Kidney (tissue), 14 donors: ENCODE data around the gene PHC1. TPM values are rescaled to one million over a fixed set of nuclear protein-coding genes. Genes with fewer than 3 reads are reported as not detected.
"Not testable (repeated sequence)": the region's sequence is repeated elsewhere in the genome, so short reads cannot be mapped to it uniquely, and the experiment has no call there.

ENCODE experiments used
- DNase-seq, 5 donors: peaks; one replicate each; pipeline ENCODE4 v3.0.0-alpha.2; 2013 to 2020
- FAIRE-seq: peaks from 2 replicates; lab custom pipeline; 2012; peaks lifted over from hg19 to GRCh38; lab: Jason Lieb, UNC
- H3K27ac ChIP-seq, 2 donors: one replicate each; pipeline ENCODE4 v1.7.0; 2013; ENCODE audit warnings: low read depth in 2 of 2, low read length in 2 of 2, inconsistent platforms in 1 of 2
- H3K27me3 ChIP-seq: one replicate; pipeline ENCODE4 v1.7.1; 2013; ENCODE audit warnings: low read length, inconsistent platforms; ENCODE audit not compliant: control insufficient read depth, insufficient read depth
- H3K36me3 ChIP-seq, 3 donors: one replicate each; pipeline versions ENCODE4 v1.7.0 to v1.7.1; 2013; ENCODE audit warnings: low read length in 3 of 3, control low read depth in 1 of 3, inconsistent platforms in 1 of 3; ENCODE audit not compliant: insufficient read depth in 3 of 3, control insufficient read depth in 2 of 3
- H3K4me1 ChIP-seq, 3 donors: one replicate each; pipeline versions ENCODE4 v1.7.0 to v1.7.1; 2013; ENCODE audit warnings: low read length in 3 of 3, inconsistent platforms in 1 of 3, low read depth in 1 of 3; ENCODE audit not compliant: control insufficient read depth in 2 of 3, insufficient read depth in 2 of 3
- H3K4me3 ChIP-seq, 3 donors: one replicate each; pipeline versions ENCODE4 v1.7.0 to v1.8.1; 2013; ENCODE audit warnings: low read length in 3 of 3, control low read depth in 1 of 3, inconsistent platforms in 1 of 3
- H3K9ac ChIP-seq, 3 donors: one replicate each; pipeline versions ENCODE4 v1.7.0 to v1.7.1; 2013; ENCODE audit warnings: low read length in 3 of 3, control low read depth in 1 of 3, inconsistent platforms in 1 of 3
- H3K9me3 ChIP-seq, 3 donors: one replicate each; pipeline versions ENCODE4 v1.7.0 to v1.7.1; 2013; ENCODE audit warnings: low read length in 3 of 3, control low read depth in 1 of 3, inconsistent platforms in 1 of 3; ENCODE audit not compliant: control insufficient read depth in 2 of 3, insufficient read depth in 1 of 3
- intact Hi-C: fragments of 100-400 bp; cut with DNase I; formaldehyde crosslinking; loops from one replicate; pipeline ENCODE4 v1.11.1; 2022
- polyA plus RNA-seq: library from polyadenylated mRNA; stranded (reverse); fragments of 350-450 nt; fragmentation: Illumina TruSeq; extraction: RNeasy Lipid Tissue Mini Kit (QIAGEN cat#74804); gene quantifications from one replicate; pipeline ENCODE4 v1.2.3, GENCODE V29; 2014; ENCODE audit warnings: low read depth, low replicate concordance; ENCODE audit not compliant: insufficient read depth
- total RNA-seq: library from RNA; stranded (reverse); fragmentation: NEBNext Ultra II Directional; extraction: Animal tissue kit (Norgen Biotek cat#: 25700); gene quantifications from one replicate; pipeline ENCODE4 v1.2.1, GENCODE V29; 2021
- TF ChIP-seq, protein P1 (sequence below): IDR thresholded peaks from 3 replicates; pipeline ENCODE4 v1.5.1; 2012; ENCODE audit warnings: mild to moderate bottlenecking, moderate library complexity, borderline replicate concordance; ENCODE audit not compliant: insufficient read depth; ENCODE audit errors: extremely low read depth
- donor health status: control.
- donor health status: control.
- donor health status: control.
- donor health status: control.
- donor health status: control.
- donor health status: DM: yes; HTN: yes; CAD: no.
- donor health status: Normal renal cell carcinoma (clear cell type).

PHC1 gene
- total and polyA plus RNA-seq, 2 donors from 2014 or later, result 12.5 to 41.0 TPM

DNA sequence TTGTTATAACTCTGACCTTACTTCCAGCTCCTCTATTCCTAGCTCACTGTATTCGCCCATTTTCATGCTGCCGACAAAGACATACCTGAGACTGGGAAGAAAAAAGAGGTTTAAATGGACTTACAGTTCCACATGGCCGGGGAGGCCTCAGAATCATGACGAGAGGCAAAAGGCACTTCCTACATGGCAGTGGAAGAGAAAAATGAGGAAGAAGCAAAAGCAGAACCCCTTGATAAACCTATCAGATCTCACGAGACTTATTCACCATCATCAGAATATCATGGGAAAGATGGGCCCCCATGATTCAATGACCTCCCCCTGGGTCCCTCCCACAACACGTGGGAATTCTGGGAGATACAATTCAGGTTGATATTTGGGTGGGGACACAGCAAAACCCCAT is 14.5 kb upstream of the PHC1 start:
- Histone ChIP-seq H3K4me3 (no peak overlapping the region), H3K27me3 (no peaks in the 10 kb centered on the region), H3K36me3 (no peaks in the 10 kb centered on the region), H3K9ac (no peak overlapping the region), H3K4me1 (no peaks in the 10 kb centered on the region), H3K27ac (no peak overlapping the region), H3K9me3 (no peaks in the 10 kb centered on the region)
- TF ChIP-seq, protein P1, sequence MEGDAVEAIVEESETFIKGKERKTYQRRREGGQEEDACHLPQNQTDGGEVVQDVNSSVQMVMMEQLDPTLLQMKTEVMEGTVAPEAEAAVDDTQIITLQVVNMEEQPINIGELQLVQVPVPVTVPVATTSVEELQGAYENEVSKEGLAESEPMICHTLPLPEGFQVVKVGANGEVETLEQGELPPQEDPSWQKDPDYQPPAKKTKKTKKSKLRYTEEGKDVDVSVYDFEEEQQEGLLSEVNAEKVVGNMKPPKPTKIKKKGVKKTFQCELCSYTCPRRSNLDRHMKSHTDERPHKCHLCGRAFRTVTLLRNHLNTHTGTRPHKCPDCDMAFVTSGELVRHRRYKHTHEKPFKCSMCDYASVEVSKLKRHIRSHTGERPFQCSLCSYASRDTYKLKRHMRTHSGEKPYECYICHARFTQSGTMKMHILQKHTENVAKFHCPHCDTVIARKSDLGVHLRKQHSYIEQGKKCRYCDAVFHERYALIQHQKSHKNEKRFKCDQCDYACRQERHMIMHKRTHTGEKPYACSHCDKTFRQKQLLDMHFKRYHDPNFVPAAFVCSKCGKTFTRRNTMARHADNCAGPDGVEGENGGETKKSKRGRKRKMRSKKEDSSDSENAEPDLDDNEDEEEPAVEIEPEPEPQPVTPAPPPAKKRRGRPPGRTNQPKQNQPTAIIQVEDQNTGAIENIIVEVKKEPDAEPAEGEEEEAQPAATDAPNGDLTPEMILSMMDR, result no peak
- intact Hi-C loops, result no loop called here
- DNase-seq (no peak), FAIRE-seq (no peak)

DNA sequence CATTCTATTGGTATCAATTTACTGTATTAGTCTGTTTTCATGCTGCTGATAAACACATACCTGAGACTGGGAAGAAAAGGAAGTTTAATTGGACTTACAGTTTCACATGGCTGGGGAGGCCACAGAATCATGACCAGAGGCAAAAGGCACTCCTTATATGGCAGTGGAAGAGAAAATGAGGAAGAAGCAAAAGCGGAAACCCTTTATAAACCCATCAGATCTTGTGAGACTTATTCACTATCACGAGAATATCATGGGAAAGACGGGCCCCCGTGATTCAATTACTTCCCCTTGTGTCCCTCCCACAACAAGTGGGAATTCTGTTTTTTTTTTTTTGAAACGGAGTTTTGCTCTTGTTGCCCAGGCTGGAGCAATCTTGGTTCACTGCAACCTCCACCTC is 11.6 kb upstream of the PHC1 start:
- H3K27ac ChIP-seq, H3K9me3 ChIP-seq, H3K4me3 ChIP-seq, DNase-seq, FAIRE-seq, H3K27me3 ChIP-seq, H3K36me3 ChIP-seq, H3K9ac ChIP-seq, intact Hi-C loops, H3K4me1 ChIP-seq: not testable (repeated sequence)

DNA sequence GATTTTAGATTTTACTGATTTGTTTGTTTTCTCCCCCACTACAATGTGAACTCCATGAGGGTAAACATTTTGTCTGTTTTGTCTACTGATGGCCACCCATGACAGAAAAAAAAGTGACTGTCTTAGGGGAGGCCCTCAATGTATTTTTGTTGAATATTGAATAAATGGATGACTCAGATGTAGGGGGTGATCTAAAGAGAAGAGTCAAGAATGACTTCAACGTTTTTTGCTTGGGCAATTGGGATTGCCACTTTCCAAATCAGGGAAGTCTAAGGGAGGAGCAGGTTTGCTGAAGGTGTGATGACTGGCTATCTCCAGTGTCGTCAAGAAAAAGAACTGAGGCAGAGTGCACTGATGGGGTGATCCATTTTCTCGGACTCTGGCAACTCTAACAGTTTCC is 10.7 kb upstream of the PHC1 start:
- FAIRE-seq (no peak), DNase-seq (no peak)
- H3K9ac ChIP-seq, result no peak overlapping the region
- H3K27me3 ChIP-seq, result no peaks in the 10 kb centered on the region
- no peak overlapping the region for H3K4me3 ChIP-seq
- H3K4me1 ChIP-seq, result no peaks in the 10 kb centered on the region
- no peak overlapping the region for H3K27ac ChIP-seq
- intact Hi-C loops, result no loop called here
- H3K9me3 ChIP-seq, result no peaks in the 10 kb centered on the region
- TF ChIP-seq, protein P1, result no peak
- no peaks in the 10 kb centered on the region for H3K36me3 ChIP-seq

DNA sequence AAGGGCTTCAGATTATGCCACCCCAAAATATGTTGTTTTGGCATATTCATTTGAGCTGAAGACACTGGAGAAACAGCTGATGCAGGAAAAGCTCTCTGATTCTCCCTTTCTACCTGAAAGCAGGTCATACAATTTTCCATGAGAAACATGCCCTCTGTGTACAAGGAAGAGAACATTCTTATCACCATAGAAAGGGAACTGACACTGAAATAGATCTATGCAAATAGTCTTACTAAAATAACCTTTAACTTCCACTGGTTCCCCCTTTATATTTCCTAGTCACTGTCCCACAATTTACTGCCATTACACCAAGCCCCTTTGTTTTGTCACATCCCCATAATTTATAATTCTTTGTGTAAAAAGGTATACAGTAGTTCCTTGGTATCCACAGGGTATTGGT is 9.6 kb upstream of the PHC1 start:
- Histone ChIP-seq H3K4me1 (no peaks in the 10 kb centered on the region), H3K27me3 (no peaks in the 10 kb centered on the region), H3K9ac (no peak overlapping the region), H3K9me3 (no peaks in the 10 kb centered on the region), H3K4me3 (no peak overlapping the region), H3K36me3 (no peaks in the 10 kb centered on the region), H3K27ac (no peak overlapping the region)
- FAIRE-seq (no peak), DNase-seq (no peak)
- TF ChIP-seq, protein P1, result no peak
- intact Hi-C loops, result no loop called here
